ENCODE results near the gene CASQ1. TPM values are rescaled to one million over a fixed set of nuclear protein-coding genes. Genes with fewer than 3 reads are reported as not detected.

The CASQ1 gene
- not detected for polyA plus RNA-seq (2012; ENCODE audit: insufficient read depth, insufficient read length)

DNA sequence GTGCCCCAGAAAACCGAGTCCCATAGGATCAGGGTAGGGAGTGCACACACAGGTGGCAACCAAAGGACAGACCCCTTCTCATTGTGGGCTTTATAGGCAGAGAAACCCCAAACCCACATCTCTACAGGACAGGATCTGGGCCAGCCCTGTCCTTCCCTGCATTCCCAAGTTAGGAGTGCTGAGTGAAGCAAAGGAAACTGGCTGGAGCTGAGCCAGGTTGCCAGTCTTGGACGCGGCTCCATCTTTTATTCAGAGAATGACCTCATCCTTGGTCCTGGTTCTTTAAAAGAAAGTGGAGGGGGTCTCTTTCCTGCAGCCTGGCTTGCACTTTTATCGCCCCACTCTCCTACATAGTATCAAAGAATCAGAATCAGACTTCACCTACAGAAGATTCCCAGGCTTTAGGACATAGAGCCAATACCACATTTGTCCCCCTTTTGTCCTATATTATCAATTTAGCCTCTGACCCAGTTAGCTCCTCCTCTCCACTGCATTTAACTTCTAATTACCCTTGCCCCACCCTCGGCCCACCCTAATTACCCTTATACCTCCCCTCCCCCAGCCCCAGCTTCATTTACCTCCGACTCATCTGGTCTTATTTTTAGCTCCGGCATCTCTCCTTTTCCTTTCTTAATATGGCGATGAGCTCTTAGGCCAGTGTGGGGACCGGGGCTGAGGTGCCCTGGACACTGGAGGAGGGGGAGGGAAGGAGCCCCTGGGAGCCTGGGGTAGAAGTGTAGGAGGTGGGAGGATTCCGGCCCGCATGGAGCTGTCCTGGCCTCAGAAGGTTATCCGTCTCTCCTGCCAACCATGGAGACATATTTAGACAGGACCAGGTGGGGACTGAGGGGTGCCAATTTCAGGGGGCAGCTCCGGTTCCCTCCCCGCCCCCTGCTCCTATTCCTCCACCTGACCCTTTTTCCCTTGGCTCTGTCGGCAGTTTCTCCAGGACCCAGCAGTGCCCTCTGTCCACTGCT, at the start of gene CASQ1:
Gene CASQ1, plus strand, starts transcription at position 927 of the 977 bp plus-strand sequence. CDS start 177 bp downstream, outside the sequence.
- H3K4me3 ChIP-seq (ENCODE audit: low read length) = no peak within 1 kb of the TSS
- no peak for DNase-seq (ENCODE audit: low read depth, low spot score)

DNA sequence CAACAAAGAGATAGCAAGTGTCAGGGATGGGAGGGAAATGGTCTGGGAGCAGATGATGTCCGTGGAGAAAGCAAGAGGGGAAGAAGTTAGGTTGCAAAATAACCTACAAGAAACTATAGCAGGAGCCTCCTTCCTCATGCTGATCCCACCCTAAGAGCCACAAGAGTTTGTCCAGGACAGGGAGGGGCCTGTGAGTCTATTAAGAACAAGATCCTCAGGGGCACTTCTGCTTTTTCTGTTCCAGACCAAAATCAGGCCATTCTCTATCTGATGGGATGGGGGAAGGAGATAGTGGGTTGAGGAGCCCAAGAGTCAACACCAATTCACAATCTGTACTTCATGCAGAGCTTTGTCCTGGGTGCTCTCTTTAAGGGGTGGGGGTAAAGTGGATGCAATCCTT, 46.7 kb upstream of the CASQ1 start:
- DNase-seq (ENCODE audit: low read depth, low spot score) = no peak
- no peak overlapping the region for H3K4me3 ChIP-seq (ENCODE audit: low read length)

DNA sequence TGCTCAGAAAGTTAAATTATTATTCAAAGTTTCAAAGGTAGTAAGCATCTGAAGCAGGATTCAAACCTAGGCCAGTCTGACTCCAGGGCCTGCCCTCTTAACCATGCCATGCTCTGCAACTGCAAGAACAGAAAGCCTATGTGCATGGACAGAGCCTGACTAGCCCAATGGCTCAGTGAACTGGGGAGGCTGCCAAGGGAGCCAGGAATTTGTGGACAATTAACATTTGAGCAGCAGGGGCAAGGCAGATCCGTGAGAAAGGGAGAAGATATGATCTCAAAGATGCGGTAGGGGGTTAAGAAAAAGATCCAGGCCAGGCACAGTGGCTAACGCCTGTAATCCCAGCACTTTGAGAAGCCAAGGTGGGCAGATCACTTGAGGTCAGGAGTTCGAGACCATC, 45.5 kb upstream of the CASQ1 start:
- no peak overlapping the region for H3K4me3 ChIP-seq (ENCODE audit: low read length)
- DNase-seq (ENCODE audit: low read depth, low spot score) = no peak

DNA sequence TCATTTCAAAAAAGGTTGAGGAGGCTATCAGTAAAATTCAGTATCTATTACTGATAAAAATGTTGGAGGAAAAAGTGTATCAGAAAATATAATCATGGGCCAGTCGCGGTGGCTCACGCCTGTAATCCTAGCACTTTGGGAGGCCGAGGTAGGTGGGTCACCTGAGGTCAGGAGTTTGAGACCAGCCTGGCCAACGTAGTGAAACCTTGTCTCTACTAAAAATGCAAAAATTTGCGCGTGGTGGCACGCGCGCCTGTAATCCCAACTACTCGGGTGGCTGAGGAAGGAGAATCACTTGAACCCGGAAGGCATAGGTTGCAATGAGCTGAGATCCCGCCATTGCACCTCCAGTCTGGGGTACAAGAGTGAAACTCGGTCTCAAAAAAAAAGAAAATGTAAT, 44.3 kb upstream of the CASQ1 start:
- no peak overlapping the region for H3K4me3 ChIP-seq (ENCODE audit: low read length)
- DNase-seq (ENCODE audit: low read depth, low spot score) = no peak

DNA sequence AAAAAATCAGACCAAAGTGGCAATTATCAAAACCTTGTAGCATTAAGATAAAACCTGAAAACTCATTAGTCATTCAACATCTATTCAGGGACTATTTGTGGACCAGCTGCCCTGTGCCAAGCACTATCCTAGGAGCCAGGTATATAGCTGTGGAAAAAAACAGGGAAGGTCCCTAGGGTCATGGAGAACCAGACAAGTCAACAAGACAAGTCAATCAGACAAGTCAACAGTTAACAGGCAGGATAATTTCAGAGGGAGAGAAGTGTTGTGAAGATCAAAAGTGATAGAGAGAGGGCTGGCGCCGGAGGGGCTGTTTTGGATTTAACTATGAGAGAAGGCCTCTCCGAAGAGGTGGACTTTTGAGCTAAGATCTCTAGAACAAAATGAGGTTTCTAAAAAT, 42.3 kb upstream of the CASQ1 start:
- H3K4me3 ChIP-seq (ENCODE audit: low read length) = no peak overlapping the region
- no peak for DNase-seq (ENCODE audit: low read depth, low spot score)

DNA sequence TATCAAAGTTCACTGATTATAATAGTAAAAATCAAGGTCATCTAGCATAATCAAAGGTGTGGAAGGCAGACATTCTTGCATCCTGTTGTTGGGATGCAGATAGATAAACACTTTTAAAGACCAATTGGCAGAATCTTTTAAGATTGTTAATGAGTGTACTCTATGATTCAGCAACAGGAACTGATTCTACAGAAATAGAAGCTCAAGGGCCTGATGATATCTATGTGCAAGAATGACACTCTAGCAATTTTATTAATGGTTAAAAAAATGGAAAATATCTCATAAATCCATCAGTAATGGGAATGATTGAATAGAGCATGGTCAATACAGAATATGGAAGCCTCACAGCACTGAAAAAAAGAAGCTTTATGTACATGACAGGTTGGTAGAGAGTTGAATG, 41.1 kb upstream of the CASQ1 start:
- no peak overlapping the region for H3K4me3 ChIP-seq (ENCODE audit: low read length)
- no peak for DNase-seq (ENCODE audit: low read depth, low spot score)

DNA sequence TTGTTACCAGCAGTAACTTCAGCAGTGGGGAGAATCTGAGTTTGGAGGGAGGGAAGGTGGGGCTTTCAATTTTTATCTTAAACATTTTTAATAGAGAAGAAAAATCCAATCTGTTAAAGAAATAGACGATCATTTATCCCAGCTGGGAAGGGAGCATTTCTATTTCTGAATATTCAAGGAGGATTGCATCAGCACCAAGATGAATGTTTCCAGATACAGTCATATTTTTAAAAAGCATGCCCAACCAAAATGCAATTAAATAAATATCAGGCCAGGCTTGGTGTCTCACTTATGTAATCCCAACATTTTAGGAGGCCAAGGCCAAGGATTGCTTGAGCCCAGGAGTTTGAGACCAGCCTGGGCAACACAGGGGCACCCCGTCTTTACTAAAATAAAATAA, 40.7 kb upstream of the CASQ1 start:
- H3K4me3 ChIP-seq (ENCODE audit: low read length) = no peak overlapping the region
- DNase-seq (ENCODE audit: low read depth, low spot score) = no peak

DNA sequence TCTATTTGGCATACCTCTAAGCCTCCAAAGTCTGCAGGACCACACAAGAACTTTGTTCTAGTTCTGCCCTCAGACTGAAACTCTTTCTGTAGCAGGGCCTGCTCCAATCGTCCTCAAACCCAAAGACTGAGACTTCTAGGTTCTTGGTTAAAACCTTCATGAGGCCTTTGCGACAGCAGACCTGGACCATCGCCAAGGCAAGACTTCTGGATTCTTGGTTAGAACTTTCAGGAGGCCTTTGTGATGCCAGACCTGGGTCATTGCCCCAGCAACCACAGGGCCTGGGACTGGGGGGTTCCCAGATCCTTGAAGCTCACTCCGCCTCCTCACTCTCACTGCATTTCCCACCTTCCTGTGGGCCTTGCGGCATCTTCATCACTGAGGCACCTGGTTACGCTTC, 39.1 kb upstream of the CASQ1 start, which contains the start of gene ATP1A4:
Gene ATP1A4, plus strand, starts transcription at position 301 of the 400 bp plus-strand sequence. CDS start 438 bp downstream, outside the sequence.
- DNase-seq (ENCODE audit: low read depth, low spot score) = no peak
- H3K4me3 ChIP-seq (ENCODE audit: low read length) = no peak within 1 kb of the TSS

DNA sequence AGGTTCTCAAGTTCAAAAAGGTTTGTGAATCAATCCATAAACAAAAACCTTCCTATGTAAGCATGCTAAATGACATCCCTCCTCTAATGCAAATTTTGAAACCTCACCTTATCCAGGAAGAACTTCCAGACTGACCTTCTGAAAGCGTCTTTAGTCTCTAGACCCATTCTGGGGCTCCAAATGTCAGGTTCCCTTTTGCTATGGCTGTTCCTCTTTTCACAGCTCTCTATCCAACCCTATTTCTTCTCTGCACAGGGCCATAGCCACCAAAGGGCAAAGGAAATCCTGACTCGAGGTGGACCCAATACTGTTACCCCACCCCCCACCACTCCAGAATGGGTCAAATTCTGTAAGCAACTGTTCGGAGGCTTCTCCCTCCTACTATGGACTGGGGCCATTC, 35.6 kb upstream of the CASQ1 start:
- no peak for DNase-seq (ENCODE audit: low read depth, low spot score)
- no peak overlapping the region for H3K4me3 ChIP-seq (ENCODE audit: low read length)

DNA sequence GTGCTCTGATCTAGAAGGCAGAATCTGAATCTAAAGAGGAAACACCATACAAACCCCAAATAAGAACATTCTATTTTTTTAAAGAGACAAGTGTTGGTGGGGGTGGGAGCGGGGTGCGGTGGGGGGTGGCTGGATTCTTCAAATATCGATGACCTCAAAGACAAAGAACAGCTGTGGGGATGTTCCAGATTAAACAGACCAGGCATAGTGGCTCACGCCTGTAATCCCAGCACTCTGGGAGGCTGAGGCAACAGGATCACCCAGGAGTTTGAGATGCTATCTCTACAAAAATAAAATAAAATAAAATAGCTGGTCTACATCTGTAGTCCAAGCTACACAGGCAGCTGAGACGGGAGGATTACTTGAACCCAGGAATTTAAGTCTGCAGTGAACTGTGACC, 34.0 kb upstream of the CASQ1 start:
- DNase-seq (ENCODE audit: low read depth, low spot score) = no peak
- no peak overlapping the region for H3K4me3 ChIP-seq (ENCODE audit: low read length)

DNA sequence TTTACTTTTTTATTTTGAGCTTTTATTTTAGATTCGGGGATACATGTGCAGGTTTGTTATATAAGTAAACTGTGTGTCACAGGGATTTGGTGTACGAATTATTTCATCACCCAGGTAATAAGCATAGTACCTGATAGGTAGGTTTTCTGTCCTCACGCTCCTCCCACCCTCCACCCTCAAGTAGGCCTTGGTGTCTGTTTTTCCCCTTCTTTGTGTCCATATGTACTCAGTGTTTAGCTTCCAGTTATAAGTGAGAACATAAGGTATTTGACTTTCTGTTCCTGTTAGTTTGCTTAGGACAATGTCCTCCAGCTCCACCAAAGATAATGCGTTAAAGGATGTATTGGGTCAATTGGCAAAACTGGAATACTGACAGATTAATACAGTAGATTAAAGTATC, 33.2 kb upstream of the CASQ1 start:
- H3K4me3 ChIP-seq (ENCODE audit: low read length) = no peak overlapping the region
- DNase-seq (ENCODE audit: low read depth, low spot score) = no peak

DNA sequence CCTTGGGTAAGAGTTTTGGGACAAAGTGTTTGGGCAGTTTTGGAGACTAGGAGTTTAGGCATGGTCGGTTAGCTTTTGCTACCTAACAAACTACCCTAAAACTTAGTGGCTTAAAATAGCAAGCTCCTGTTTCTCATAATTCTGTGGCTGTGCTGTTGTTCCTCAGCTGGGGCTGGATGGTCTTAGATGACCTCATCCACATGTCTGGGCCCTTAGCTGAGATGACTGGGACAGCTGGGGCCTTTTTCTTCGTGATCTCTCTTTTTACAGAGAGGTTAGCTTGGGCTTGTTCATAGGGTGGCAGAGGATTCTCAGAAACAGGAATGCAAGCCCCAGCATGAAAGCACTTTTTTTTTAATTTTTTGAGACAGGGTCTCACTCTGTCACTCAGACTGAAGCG, 32.3 kb upstream of the CASQ1 start:
- no peak overlapping the region for H3K4me3 ChIP-seq (ENCODE audit: low read length)
- DNase-seq (ENCODE audit: low read depth, low spot score) = no peak

DNA sequence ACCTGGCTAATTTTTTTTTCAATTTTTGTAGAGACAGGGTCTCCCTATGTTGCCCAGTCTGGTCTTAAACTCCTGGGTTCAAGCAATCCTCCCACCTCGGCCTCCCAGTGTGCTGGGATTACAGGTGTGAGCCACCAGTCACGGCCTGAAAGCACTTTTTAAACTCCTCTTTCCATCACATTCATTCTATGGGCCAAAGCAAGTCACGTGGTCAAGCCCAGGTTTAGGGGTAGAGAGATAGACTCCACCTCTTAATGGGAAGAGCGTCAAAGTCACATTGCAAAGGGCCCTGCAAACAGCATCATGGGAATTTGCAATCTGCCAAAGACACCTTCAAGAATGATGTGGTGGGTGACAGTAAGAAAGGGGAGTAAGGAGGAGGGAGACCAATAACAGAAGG, 31.8 kb upstream of the CASQ1 start:
- DNase-seq (ENCODE audit: low read depth, low spot score) = no peak
- no peak overlapping the region for H3K4me3 ChIP-seq (ENCODE audit: low read length)

DNA sequence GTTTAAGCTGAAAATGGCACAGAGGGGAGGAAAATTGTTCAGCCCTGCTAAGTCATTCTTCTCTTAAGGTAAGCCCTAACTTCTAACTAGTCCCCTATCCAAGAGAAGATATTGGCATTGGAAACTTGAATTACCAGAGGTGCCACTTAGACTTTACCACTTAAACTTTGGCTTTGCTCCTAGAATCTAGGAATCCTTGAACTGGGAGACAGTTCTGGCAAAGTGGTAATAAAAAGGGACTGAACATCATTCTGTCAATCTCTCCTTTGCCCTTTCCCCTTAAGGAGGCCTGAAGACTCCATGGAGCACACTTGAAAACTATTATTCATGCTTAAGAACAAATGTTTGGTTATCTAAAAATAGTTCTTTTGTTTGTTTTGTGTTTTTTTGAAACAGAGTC, 30.5 kb upstream of the CASQ1 start:
- H3K4me3 ChIP-seq (ENCODE audit: low read length) = no peak overlapping the region
- no peak for DNase-seq (ENCODE audit: low read depth, low spot score)

DNA sequence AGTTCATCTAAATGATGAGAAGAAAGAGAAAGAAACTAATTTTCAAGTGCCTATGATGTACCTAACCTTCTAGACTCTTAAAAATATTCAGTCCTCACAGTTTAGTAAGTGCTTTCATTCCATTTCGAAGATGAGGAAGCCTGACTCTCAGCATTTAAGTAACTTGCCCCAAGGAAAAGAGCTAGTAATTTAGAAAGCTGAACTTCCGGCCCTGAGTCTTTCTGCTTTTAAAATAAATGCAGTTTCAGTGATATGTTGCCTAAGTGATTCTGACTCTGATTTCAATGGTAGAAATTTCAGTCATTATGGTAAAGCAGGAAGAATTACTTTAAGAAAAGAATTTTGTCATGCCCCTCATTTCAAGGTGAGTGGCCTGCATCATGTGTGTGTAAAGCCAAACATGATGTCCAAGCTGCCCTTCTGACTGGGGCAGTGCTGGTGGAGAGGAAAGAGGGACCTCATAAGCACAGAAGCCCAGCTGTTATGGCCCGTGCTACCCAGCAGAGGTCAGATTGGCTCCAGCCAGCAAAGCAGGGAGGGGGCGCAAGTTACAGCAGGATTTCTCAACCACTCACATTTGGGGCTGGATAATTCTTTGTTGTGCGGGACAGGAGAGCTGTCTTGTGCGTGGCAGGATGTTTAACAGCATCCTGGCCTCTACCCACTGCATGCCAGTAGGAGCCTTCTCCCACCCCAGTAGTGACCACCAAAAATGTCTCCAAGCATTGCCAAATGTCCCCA, 28.2 kb upstream of the CASQ1 start:
- no peak overlapping the region for H3K4me3 ChIP-seq (ENCODE audit: low read length)
- DNase-seq (ENCODE audit: low read depth, low spot score) = no peak

DNA sequence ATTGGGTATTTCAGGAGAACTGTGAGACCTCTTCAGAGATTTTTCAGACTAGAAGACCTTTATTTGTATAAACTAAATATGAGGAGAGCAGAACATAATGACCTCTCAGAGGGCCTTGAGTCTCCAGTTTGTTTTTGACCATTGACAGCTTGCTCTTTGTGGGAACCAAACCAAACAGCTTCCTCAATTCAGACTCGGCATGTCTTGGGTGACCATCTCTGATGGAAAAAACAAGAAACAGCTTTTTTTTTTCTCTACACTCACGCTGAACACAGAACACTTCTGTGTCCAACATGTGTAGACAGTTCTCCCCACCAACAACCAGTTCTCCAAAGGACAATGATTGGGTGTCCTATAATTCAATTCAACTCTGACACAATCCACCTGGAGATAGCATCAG, 27.4 kb upstream of the CASQ1 start:
- DNase-seq (ENCODE audit: low read depth, low spot score) = no peak
- no peak overlapping the region for H3K4me3 ChIP-seq (ENCODE audit: low read length)

DNA sequence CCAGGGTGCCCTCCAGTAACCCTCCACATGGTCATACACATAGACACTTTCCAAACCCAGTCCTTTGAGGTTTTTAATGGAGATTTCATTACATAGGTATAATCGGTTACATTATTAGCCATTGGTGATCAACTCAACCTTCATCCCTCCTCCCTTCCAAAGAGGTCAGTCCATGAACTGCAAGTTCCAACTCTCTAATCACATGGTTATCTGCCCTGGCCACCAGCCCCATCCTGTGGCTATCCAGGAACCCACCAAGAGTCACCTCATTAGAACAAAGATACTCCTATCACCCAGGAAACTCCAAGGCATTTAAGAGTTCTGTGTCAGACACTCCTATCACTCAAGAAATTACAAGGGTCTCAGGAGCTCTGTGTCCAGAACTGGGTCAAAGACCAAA, 26.8 kb upstream of the CASQ1 start:
- DNase-seq (ENCODE audit: low read depth, low spot score) = no peak
- H3K4me3 ChIP-seq (ENCODE audit: low read length) = no peak overlapping the region

DNA sequence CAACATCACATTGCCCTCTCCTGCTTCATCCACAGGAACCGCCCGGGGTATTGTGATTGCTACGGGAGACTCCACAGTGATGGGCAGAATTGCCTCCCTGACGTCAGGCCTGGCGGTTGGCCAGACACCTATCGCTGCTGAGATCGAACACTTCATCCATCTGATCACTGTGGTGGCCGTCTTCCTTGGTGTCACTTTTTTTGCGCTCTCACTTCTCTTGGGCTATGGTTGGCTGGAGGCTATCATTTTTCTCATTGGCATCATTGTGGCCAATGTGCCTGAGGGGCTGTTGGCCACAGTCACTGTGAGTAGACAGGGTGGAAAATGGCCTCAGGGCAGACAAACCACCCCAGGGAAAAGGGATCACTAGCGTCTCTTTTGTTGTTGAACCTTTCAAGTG, 26.3 kb upstream of the CASQ1 start:
- no peak overlapping the region for H3K4me3 ChIP-seq (ENCODE audit: low read length)
- DNase-seq (ENCODE audit: low read depth, low spot score) = no peak

DNA sequence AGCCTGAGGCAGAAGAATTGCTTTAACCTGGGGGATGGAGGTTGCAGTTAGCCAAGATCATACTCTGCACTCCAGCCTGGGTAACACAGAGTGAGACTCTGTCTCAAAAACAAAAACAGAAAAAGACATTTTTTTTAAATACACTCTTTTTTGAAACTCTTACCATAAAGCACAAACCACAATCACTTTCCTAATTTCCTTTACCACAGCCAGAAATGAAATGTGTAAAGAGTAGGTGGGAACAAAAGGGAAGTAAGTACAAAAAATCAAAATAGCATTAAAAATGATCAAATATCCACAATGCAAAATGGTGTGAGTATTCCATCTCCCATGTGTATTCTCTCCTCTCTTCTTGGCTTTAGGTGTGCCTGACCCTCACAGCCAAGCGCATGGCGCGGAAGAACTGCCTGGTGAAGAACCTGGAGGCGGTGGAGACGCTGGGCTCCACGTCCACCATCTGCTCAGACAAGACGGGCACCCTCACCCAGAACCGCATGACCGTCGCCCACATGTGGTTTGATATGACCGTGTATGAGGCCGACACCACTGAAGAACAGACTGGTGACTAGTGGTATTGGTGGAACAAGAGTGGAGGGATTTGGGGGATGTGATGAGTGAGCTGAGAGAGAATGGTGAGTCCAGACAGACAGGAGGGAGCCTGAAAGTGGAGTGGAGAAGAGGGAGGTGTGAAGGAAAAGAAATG, 24.1 kb upstream of the CASQ1 start:
- no peak overlapping the region for H3K4me3 ChIP-seq (ENCODE audit: low read length)
- no peak for DNase-seq (ENCODE audit: low read depth, low spot score)

DNA sequence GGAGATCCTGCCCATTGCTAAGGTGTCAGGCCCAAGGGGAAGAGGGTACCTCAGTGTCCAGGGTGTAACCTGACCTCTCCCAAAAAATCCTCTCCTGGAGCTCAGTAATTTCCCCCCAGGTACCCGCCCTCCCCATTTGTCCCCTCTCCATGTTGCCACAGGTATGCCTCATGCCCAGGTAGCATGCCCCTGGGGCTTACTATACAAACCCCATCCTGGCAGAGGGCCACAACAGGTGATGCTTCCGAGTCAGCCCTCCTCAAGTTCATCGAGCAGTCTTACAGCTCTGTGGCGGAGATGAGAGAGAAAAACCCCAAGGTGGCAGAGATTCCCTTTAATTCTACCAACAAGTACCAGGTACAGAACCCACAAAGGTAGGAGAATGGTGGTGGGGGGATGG, 23.3 kb upstream of the CASQ1 start:
- no peak for DNase-seq (ENCODE audit: low read depth, low spot score)
- no peak overlapping the region for H3K4me3 ChIP-seq (ENCODE audit: low read length)
